ENCODE measurements around the gene LRRC51.

DNA sequence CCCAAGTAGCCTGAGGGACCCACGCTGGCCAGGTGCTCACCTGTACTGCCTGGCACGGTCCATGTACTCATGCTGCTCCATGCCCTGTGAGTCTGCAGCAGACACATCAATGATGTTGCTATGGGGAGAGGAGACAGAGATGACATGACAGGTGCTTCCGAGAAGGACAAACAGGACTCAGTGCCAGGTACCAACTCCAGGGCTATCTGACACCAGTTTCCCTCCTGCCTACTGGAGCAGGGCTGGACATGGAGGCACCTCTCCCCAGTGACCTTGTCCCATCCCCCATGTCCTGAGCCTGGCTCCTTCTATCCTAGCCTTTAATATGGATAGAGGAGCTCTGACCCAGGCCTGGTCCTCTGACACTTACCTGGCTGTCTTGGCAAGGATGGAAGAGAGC, 18.1 kb downstream of the LRRC51 start:
- TF ChIP-seq, protein P1, sequence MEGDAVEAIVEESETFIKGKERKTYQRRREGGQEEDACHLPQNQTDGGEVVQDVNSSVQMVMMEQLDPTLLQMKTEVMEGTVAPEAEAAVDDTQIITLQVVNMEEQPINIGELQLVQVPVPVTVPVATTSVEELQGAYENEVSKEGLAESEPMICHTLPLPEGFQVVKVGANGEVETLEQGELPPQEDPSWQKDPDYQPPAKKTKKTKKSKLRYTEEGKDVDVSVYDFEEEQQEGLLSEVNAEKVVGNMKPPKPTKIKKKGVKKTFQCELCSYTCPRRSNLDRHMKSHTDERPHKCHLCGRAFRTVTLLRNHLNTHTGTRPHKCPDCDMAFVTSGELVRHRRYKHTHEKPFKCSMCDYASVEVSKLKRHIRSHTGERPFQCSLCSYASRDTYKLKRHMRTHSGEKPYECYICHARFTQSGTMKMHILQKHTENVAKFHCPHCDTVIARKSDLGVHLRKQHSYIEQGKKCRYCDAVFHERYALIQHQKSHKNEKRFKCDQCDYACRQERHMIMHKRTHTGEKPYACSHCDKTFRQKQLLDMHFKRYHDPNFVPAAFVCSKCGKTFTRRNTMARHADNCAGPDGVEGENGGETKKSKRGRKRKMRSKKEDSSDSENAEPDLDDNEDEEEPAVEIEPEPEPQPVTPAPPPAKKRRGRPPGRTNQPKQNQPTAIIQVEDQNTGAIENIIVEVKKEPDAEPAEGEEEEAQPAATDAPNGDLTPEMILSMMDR (IDR thresholded peaks at IDR 0.05; ENCODE audit: poor library complexity, severe bottlenecking): no peak
- no peak for TF ChIP-seq MXI1 (conservative IDR thresholded peaks at IDR 0.05; ENCODE audit: poor library complexity, severe bottlenecking)
- TF ChIP-seq, protein P2, sequence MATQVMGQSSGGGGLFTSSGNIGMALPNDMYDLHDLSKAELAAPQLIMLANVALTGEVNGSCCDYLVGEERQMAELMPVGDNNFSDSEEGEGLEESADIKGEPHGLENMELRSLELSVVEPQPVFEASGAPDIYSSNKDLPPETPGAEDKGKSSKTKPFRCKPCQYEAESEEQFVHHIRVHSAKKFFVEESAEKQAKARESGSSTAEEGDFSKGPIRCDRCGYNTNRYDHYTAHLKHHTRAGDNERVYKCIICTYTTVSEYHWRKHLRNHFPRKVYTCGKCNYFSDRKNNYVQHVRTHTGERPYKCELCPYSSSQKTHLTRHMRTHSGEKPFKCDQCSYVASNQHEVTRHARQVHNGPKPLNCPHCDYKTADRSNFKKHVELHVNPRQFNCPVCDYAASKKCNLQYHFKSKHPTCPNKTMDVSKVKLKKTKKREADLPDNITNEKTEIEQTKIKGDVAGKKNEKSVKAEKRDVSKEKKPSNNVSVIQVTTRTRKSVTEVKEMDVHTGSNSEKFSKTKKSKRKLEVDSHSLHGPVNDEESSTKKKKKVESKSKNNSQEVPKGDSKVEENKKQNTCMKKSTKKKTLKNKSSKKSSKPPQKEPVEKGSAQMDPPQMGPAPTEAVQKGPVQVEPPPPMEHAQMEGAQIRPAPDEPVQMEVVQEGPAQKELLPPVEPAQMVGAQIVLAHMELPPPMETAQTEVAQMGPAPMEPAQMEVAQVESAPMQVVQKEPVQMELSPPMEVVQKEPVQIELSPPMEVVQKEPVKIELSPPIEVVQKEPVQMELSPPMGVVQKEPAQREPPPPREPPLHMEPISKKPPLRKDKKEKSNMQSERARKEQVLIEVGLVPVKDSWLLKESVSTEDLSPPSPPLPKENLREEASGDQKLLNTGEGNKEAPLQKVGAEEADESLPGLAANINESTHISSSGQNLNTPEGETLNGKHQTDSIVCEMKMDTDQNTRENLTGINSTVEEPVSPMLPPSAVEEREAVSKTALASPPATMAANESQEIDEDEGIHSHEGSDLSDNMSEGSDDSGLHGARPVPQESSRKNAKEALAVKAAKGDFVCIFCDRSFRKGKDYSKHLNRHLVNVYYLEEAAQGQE (IDR thresholded peaks at IDR 0.05; ENCODE audit: borderline replicate concordance): no peak
